Breast epithelium (tissue), 4 donors: ENCODE results near the gene ARHGAP10. TPM values are rescaled to one million over a fixed set of nuclear protein-coding genes. Genes with fewer than 3 reads are reported as not detected.

Experiments used
- DNase-seq, 2 donors: peaks; one replicate each; pipeline ENCODE4 v3.0.0-alpha.2; 2019; ENCODE audit warnings: low spot score in 2 of 2
- H3K27ac ChIP-seq, 2 donors: fragments of 200-600 bp; sonication (generic) in 1 of 2; one replicate each; pipeline ENCODE4 v1.5.1; 2016 to 2019; ENCODE audit warnings: mild to moderate bottlenecking in 1 of 2
- H3K27me3 ChIP-seq, 2 donors: fragments of 200-600 bp; sonication (generic) in 1 of 2; one replicate each; pipeline versions ENCODE4 v1.5.1 to v1.6.0; 2017 to 2019; ENCODE audit warnings: control low read depth in 1 of 2, mild to moderate bottlenecking in 1 of 2
- H3K36me3 ChIP-seq: fragments of 200-600 bp; one replicate; pipeline ENCODE4 v1.5.1; 2019
- H3K4me1 ChIP-seq, 2 donors: fragments of 200-600 bp; sonication (generic); one replicate each; pipeline ENCODE4 v1.5.1; 2016 to 2019; ENCODE audit warnings: control low read depth in 1 of 2
- H3K4me3 ChIP-seq, 3 donors: fragments of 200-600 bp; sonication (generic); 1 replicate in 2 of 3; 2 replicates in 1 of 3; pipeline ENCODE4 v1.5.1; 2016 to 2019; ENCODE audit warnings: mild to moderate bottlenecking in 3 of 3, moderate library complexity in 2 of 3
- H3K9me3 ChIP-seq, 2 donors: fragments of 200-600 bp; sonication (generic) in 1 of 2; one replicate each; pipeline ENCODE4 v1.5.1; 2016 to 2019; ENCODE audit warnings: control low read depth in 1 of 2
- CTCF ChIP-seq, 3 donors: fragments of 450-650 bp; IDR thresholded peaks; one replicate each; pipeline ENCODE4 v1.5.1; 2016 to 2017; ENCODE audit warnings: antibody characterized with exemption in 3 of 3, mild to moderate bottlenecking in 3 of 3, moderate library complexity in 3 of 3
- POLR2A ChIP-seq: fragments of 450-650 bp; IDR thresholded peaks from one replicate; pipeline ENCODE4 v1.6.1; 2016; ENCODE audit warnings: antibody characterized with exemption, mild to moderate bottlenecking, moderate library complexity
- POLR2AphosphoS5 ChIP-seq, 3 donors: sonication (generic); formaldehyde crosslinking; IDR thresholded peaks; one replicate each; pipeline ENCODE4 v1.6.1; 2017; ENCODE audit warnings: antibody characterized with exemption in 3 of 3
- intact Hi-C: fragments of 100-400 bp; cut with DNase I; formaldehyde crosslinking; loops from one replicate; pipeline ENCODE4 v1.15.1; 2023; ENCODE audit warnings: low total_unique reads
- total RNA-seq, 3 donors: library from RNA; depleted of rRNA; stranded (reverse); fragments of >200 nt; gene quantifications; one replicate each; pipeline ENCODE4 v1.1.0, GENCODE V29; 2016

The ARHGAP10 gene
- total RNA-seq, 3 donors from 2014 or later, result 49.5 to 138 (median 62.6) TPM

- TF ChIP-seq POLR2A, result no peak
- H3K4me1 ChIP-seq, result peaks cover 0 to 4% of the 10 kb centered on the region in 2 donors
- intact Hi-C loops, result no loop called here
- no peaks in the 10 kb centered on the region for H3K36me3 ChIP-seq
- no peaks in the 10 kb centered on the region for H3K9me3 ChIP-seq
- no peak for DNase-seq
- no peak overlapping the region for H3K27ac ChIP-seq
- no peaks in the 10 kb centered on the region for H3K27me3 ChIP-seq
- no peak overlapping the region for H3K4me3 ChIP-seq
Measured at GRCh38 chr4:147958489-147959065, 226.7 kb downstream of the ARHGAP10 start.

- TF ChIP-seq CTCF (IDR thresholded peaks at IDR 0.05) (no peak), POLR2A (no peak), POLR2AphosphoS5 (IDR thresholded peaks at IDR 0.05) (no peak)
- no peak overlapping the region for H3K27ac ChIP-seq
- H3K4me3 ChIP-seq, result no peak overlapping the region
Measured at GRCh38 chr4:147960971-147961370, 229.1 kb downstream of the ARHGAP10 start.

GRCh38 chr4:147963839-147964238, 232.0 kb downstream of the ARHGAP10 start:
- H3K27me3 ChIP-seq, result no peaks in the 10 kb centered on the region
- intact Hi-C loops, result loop anchor here (5.0 kb wide), 1 partner anchor 1448 kb away; no protein-coding TSS in a partner anchor
- DNase-seq, result no peak
- H3K9me3 ChIP-seq, result no peaks in the 10 kb centered on the region
- H3K4me3 ChIP-seq, result no peak overlapping the region
- H3K4me1 ChIP-seq, result no peaks in the 10 kb centered on the region
- H3K27ac ChIP-seq, result no peak overlapping the region
- no peaks in the 10 kb centered on the region for H3K36me3 ChIP-seq
- TF ChIP-seq POLR2AphosphoS5 (IDR thresholded peaks at IDR 0.05), result no peak
- TF ChIP-seq CTCF (IDR thresholded peaks at IDR 0.05), result no peak
- no peak for TF ChIP-seq POLR2A

More at GRCh38 chr4:147960971-147961370, 229.1 kb downstream of the ARHGAP10 start:
- H3K9me3 ChIP-seq, result no peaks in the 10 kb centered on the region
- peaks cover 0 to 4% of the 10 kb centered on the region in 2 donors for H3K4me1 ChIP-seq
- H3K27me3 ChIP-seq, result no peaks in the 10 kb centered on the region
- intact Hi-C loops, result loop anchor here (5.0 kb wide), 1 partner anchor 1451 kb away; no protein-coding TSS in a partner anchor
- H3K36me3 ChIP-seq, result no peaks in the 10 kb centered on the region
- DNase-seq, result no peak

GRCh38 chr4:147964266-147964880, 232.5 kb downstream of the ARHGAP10 start:
- Histone ChIP-seq H3K4me3 (no peak overlapping the region), H3K9me3 (no peaks in the 10 kb centered on the region), H3K27ac (no peak overlapping the region), H3K27me3 (no peaks in the 10 kb centered on the region), H3K4me1 (no peaks in the 10 kb centered on the region), H3K36me3 (no peaks in the 10 kb centered on the region)
- no peak for TF ChIP-seq CTCF (IDR thresholded peaks at IDR 0.05)
- TF ChIP-seq POLR2AphosphoS5 (IDR thresholded peaks at IDR 0.05), result no peak
- no peak for TF ChIP-seq POLR2A
- intact Hi-C loops, result loop anchor here (5.0 kb wide), 1 partner anchor 1448 kb away; no protein-coding TSS in a partner anchor
- no peak for DNase-seq

- DNase-seq, result no peak
- Histone ChIP-seq H3K4me3 (no peak overlapping the region), H3K36me3 (no peaks in the 10 kb centered on the region), H3K27ac (no peak overlapping the region), H3K4me1 (no peaks in the 10 kb centered on the region), H3K9me3 (no peaks in the 10 kb centered on the region), H3K27me3 (no peaks in the 10 kb centered on the region)
- intact Hi-C loops, result no loop called here
- no peak for TF ChIP-seq POLR2AphosphoS5 (IDR thresholded peaks at IDR 0.05)
- no peak for TF ChIP-seq POLR2A
- no peak for TF ChIP-seq CTCF (IDR thresholded peaks at IDR 0.05)
Measured at GRCh38 chr4:147965056-147965455, 233.2 kb downstream of the ARHGAP10 start.
